Measurements from ENCODE around the gene RNF217.

DNA sequence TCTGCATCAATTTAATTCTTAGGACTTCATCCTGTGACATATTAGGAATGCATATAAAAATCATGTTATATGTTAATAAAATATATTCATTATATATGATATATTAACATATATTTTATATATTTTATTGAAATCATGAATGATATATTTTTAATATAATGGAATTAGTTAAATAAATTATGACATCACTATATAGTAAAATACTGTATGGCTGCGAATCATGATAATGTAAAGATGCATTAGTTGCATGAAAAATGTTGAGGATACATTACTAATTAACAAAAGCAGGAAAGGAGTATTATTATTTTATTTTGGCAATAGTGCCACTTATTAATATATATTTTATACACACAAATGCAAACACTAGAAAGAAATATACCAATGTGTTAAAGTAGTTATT lies 8.4 kb upstream of the RNF217 start:
- TF ChIP-seq POLR2A (IDR thresholded peaks at IDR 0.05; ENCODE audit: low read depth, low read length) (no peak), TAF1 (IDR thresholded peaks at IDR 0.05; ENCODE audit: borderline replicate concordance, low read depth, low read length) (no peak)

Data from GM12892 (cell line).